ENCODE measurements around the gene PARD6B. TPM values are rescaled to one million over a fixed set of nuclear protein-coding genes. Genes with fewer than 3 reads are reported as not detected.

Gene PARD6B
- total RNA-seq, 1 experiment from 2014 or later, result 41.3 TPM

- Histone ChIP-seq H3K4me3 (replicated peaks in 1 of 2; ENCODE audit: low read depth in 1 of 2, low read length in 2 of 2) (no peak overlapping the region), H3K4me1 (ENCODE audit: control insufficient read depth in 1 of 2, insufficient read depth in 2 of 2, low read length in 2 of 2) (peaks cover 9 to 10% of the 10 kb centered on the region in 2 experiments; a peak in 3 of 4 replicates), H3K27me3 (ENCODE audit: insufficient read depth, low read length) (no peaks in the 10 kb centered on the region), H3K79me2 (ENCODE audit: insufficient read depth, low read length) (no peaks in the 10 kb centered on the region), H3K4me2 (ENCODE audit: low read length) (no peak overlapping the region), H3K27ac (ENCODE audit: low read depth, low read length) (no peak overlapping the region), H4K20me1 (ENCODE audit: insufficient read depth) (no peaks in the 10 kb centered on the region), H3K9me2 (ENCODE audit: insufficient read depth) (no peaks in the 10 kb centered on the region), H3K36me3 (ENCODE audit: control insufficient read depth in 1 of 2, insufficient read depth in 2 of 2, low read length in 2 of 2) (no peaks in the 10 kb centered on the region), H3K9me3 (ENCODE audit: control insufficient read depth in 1 of 2, insufficient read depth in 1 of 2, low read depth in 1 of 2, low read length in 2 of 2) (no peaks in the 10 kb centered on the region), H2AFZ (ENCODE audit: low read depth, low read length, poor library complexity, severe bottlenecking) (no peak overlapping the region), H3K9ac (ENCODE audit: low read length) (no peak overlapping the region)
- RAD21 ChIA-PET (ENCODE audit: low non-redundant PET in 1 of 2, low total read pairs in 2 of 2, uncharacterized antibody in 2 of 2, unreplicated experiment in 2 of 2), result no interaction called here
- no TSS peak for BruUV-seq (replicated peaks)
- no peak for ATAC-seq
- intact Hi-C loops (cut with micrococcal nuclease), result no loop called here
- no peak for TF ChIP-seq TCF7L2 (IDR thresholded peaks at IDR 0.05; ENCODE audit: borderline replicate concordance, extremely low read depth, insufficient read depth, insufficient read length)
- TF ChIP-seq YY1 (IDR thresholded peaks at IDR 0.05; ENCODE audit: extremely low read depth, insufficient replicate concordance, low read depth, low read length), result no peak
- TF ChIP-seq CBX3 (IDR thresholded peaks at IDR 0.05; ENCODE audit: low read depth), result no peak
- no peak for TF ChIP-seq ZBTB33 (IDR thresholded peaks at IDR 0.05; ENCODE audit: extremely low read depth, insufficient replicate concordance, low read length)
- no peak for TF ChIP-seq POLR2AphosphoS5 (IDR thresholded peaks at IDR 0.05; ENCODE audit: low read depth, low read length)
- TF ChIP-seq ELF1 (IDR thresholded peaks at IDR 0.05; ENCODE audit: borderline replicate concordance, low read depth), result no peak
- TF ChIP-seq RAD21 (IDR thresholded peaks at IDR 0.05; ENCODE audit: low read depth), result no peak
- no peak for TF ChIP-seq EGR1 (IDR thresholded peaks at IDR 0.05; ENCODE audit: low read depth)
- no peak for TF ChIP-seq SRF (IDR thresholded peaks at IDR 0.05; ENCODE audit: low read depth)
- no peak for TF ChIP-seq CEBPB (IDR thresholded peaks at IDR 0.05; ENCODE audit: low read depth)
- no peak for TF ChIP-seq CTCF (IDR thresholded peaks at IDR 0.05 in 2 of 3, conservative IDR thresholded peaks at IDR 0.05 in 1 of 3; ENCODE audit: borderline replicate concordance in 1 of 3, insufficient read depth in 1 of 3, low read depth in 2 of 3, low read length in 2 of 3)
- no peak for TF ChIP-seq ZFX (IDR thresholded peaks at IDR 0.05)
- TF ChIP-seq SP1 (IDR thresholded peaks at IDR 0.05; ENCODE audit: low read depth), result no peak
- no peak for TF ChIP-seq ATF3 (IDR thresholded peaks at IDR 0.05)
- no peak for DNase-seq (ENCODE audit: low read depth, low spot score)
- POLR2A ChIA-PET, result no interaction called here
- CTCF ChIA-PET, result no interaction called here
Measured at GRCh38 chr20:50682065-50682464, 49.3 kb upstream of the PARD6B start.

Data from HCT116 (cell line).